GM21381 (cell line): ENCODE data around the gene CCDC185.

Source experiments
- ATAC-seq: cut with Tn5 transposase; IDR thresholded peaks from one replicate; pipeline ENCODE4 v1.9.1; 2021; ENCODE audit warnings: mild to moderate bottlenecking, moderate library complexity; ENCODE audit not compliant: unreplicated experiment

CCDC185 gene

DNA sequence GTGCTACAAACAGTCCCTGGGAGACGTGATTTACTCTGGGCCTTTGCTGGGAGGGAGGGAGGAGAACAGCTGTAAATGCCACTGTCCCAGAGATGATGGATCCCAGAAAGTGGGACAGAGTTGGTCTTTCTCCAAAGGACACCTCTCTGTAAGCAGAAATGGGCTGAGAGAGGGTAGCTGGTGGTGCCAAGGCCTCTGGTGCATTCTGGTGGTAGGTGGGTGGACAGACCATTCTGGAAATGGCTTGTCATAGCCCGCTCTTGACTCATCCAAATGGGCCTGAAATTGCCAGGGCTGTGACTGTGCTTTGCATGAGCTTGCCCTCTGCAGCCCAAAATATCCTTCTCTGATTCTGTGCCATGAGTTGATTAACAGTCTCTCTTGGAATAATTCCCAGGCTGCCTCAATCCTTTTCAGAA, 36.1 kb downstream of the CCDC185 start:
- ATAC-seq = no peak

DNA sequence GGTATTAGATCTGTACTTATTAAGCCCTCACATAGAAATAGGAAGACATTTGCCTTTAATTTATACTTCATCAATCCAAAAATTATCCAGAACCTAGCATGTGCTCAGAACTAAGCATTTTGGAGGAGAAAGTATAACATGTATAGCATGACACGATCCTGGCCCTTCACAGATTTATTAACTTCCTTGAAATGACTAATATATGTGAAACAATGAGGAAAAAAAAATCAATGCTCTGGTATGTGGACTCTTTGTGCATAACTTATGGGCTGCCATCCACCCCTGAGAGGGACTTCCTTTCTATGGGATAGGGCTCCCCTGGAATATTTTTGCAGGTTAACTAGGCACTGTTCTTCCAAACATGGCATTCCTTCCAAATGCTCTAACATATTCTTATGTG, 36.6 kb downstream of the CCDC185 start:
- no peak for ATAC-seq

DNA sequence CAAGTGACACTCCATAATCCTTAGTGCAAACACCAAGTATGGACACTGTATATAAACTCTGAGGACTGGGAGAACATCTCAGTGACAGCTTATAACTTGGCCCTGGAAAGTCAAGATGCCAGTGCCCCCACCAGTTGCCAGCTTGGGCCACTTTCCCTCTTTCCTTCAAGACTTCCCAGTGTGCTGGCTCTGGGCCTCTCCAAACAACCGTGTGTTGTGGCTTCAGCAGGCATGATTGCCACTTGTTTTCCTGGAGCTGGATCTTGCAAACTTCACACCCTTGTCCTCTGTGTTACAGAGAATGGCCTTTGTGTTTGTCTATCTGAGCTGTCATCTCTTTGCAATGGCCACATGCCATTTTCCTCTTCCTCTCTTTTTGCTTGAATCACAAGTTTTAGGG, 37.0 kb downstream of the CCDC185 start:
- ATAC-seq = no peak

DNA sequence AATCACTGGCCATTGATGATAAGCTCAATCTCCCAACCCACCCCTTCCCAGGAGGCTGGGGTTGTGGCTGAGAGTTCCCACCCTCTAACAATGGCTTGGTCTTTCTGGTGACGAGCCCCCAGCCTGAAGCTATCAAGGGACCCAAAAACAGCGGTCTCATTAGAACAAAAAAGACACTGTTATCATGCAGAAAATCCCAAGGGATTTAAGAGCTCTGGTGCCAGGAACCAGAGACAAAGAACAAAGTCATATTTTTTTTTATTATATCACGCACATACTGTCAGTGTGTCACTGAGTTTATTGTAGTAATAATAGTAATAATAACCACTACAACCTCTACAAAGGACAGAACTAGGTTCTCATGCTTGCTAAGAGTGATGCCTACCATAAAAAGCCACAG, 43.9 kb downstream of the CCDC185 start:
- no peak for ATAC-seq

DNA sequence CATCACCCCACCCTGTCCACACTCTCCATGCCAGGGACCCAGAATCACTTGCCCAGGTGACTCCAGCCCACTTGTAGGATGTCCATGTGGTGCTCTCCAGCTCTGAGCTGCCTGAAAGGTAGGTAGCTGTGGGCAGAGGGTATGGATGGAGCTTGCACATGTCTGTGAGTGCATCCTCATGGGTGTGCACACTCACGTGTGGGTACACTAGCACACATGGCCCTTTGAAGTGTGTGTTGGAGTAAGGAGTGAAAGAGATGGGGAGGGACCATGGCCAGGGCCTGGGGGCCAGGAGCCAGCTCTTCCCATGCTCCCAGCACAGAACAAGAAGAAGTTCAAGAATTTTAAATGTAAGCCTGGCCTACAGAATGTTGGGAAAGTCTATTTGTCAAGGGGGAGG, 50.2 kb downstream of the CCDC185 start:
- ATAC-seq = no peak

DNA sequence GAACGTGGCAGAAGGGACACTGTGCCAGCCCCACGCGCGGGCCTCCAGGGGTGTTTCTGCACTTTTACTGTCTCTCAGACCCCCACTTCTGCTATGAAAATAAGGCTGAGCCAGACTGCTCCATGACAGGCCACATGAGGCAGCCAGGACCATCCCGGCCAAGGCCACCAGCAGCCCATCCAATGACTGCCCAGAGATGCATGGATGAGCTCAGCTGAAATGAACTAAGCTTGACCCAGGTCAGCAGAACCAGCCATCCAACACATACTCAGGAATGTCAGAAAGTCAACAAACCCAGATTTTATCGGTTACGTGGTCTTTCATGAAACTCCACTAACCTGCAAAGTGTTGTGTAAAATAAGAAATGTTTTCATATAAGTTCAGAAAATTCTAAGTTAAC, 51.2 kb downstream of the CCDC185 start:
- ATAC-seq = no peak
